ENCODE results near the gene PSORS1C2.

- no peak for TF ChIP-seq ZNF274 (IDR thresholded peaks at IDR 0.05; ENCODE audit: low read depth, low read length)
- no peak for TF ChIP-seq YY1 (IDR thresholded peaks at IDR 0.05; ENCODE audit: insufficient read depth, insufficient read length)
These were observed 3.2 kb downstream of the PSORS1C2 start for GRCh38 chr6:31135710-31136109.
